GM15510 (cell line): ENCODE data around the gene MOBP.

Experiments
- POLR2A ChIP-seq: IDR thresholded peaks from 3 replicates; pipeline ENCODE4 v1.6.1; 2011; ENCODE audit warnings: borderline replicate concordance; ENCODE audit not compliant: insufficient read length; ENCODE audit errors: extremely low read depth

Gene MOBP

GRCh38 chr3:39445927-39446326, 21.6 kb upstream of the MOBP start:
- no peak for TF ChIP-seq POLR2A

DNA sequence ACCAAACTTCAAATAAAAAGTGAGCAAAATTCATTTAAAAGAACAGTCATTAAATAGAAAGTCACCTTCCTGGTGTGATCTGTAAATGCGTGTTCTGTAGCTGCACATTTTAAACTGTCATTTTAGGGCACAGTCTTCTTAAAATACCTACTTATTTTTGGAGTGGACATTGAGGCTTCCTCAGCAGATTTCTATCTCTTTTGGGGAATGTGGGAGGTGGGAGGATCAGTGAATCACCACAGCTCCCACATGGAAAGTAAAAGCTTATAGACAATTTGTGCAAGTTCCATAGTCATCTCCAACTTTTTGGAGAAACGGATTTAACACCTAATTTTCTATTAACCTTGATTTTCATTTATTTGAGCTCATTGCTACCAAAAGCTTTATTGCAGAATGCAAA, 21.0 kb upstream of the MOBP start:
- TF ChIP-seq POLR2A, result no peak

DNA sequence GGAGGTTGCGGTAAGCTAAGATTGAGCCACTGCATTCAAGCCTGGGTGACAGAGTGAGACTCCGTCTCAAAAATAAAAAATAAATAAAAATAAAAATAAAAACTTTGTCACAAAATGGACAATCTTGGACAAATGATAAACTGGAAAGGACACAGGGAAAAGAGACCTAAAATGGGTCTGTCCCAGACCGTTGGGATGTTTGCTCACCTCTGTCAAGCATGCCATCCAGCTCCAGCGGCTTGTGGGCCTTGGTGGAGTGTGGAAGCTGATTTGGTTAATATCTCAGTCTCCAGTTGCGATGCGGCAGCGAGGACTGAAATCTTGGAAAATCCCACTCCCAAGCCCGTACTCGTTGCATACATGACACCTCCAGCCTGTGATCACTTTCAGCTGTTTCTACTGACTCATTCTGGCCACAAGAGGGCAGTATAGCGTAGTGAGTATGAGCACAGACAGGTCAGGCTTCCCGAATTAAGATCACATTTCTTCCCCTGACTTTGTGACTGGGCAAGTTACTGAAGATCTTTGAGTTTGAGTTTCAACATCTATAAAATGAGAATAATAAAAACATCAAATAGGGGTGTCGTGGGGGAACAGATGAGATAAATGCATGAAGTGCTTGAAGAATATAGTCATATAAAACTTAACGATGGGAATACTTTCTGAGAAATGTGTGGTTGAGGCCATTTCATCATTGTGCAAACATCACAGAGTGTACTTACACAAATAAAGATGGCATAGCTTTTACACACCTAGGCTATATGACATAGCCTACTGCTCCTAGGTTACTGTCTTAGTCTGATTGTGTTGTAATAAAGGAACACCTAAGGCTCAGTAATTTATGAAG, 19.6 kb upstream of the MOBP start:
- no peak for TF ChIP-seq POLR2A

GRCh38 chr3:39448506-39449233, 18.8 kb upstream of the MOBP start:
- TF ChIP-seq POLR2A, result no peak

- no peak for TF ChIP-seq POLR2A
Measured at GRCh38 chr3:39449796-39450195, 17.7 kb upstream of the MOBP start.

DNA sequence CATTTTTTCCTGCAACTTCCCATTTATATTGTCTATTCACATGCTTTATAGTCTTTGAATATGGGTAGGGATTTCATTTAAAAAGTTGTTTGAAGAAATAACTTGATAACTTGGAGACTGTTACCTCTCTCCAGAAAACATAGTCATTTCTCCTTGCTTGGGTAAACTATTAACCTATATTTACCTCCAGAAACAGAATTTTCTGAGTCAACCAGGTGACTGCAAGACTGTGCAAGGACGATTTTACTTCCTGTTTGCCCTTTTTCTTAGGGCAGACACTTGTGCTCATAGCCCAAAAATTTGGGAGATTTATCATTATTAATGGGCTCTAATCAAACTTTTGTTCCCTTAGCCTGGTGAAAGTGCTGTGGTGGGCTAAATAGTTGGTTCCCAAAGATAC, 14.3 kb upstream of the MOBP start:
- no peak for TF ChIP-seq POLR2A

- no peak for TF ChIP-seq POLR2A
Measured at GRCh38 chr3:39454591-39455217, 12.8 kb upstream of the MOBP start.

DNA sequence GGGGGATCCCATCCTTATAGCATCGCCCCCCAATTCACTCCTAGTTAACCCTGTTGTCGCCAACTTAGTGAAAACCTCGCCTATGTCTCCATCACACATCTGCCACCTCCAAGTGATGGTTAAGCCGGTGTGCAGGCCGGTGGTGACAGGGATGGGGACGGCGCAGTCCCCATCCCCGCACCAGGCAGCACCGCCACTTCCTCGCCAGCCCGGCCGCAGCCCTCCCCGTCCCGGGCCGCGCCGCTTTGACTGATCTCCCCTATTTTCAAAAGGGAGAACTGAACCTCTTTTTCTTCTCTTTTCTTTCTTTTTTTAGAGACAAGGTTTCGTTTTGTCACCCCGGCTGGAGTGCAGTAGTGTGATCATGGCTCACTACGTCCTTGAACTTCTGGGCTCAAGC, 11.3 kb upstream of the MOBP start:
- TF ChIP-seq POLR2A, result no peak

DNA sequence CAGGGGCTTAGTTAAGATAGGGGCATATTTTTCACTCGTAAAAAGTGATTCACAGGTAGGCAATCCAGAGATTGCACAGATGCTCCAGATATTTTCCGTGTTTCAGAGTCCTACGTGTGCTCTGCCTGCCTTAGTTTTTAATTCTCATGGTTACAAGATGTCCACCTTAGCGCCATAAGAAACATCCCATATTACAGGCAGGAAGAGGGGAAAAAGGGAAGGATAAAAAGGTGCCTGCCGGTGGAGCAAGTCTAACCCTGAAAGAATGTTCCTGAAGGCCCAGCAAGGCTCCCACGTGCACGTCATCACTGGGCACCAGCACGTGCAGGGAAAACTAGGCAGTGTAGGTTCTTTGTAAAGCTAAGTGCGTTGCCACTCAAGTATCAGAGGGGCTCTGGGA, 10.1 kb upstream of the MOBP start:
- TF ChIP-seq POLR2A, result no peak

GRCh38 chr3:39460677-39461076, 6.8 kb upstream of the MOBP start:
- TF ChIP-seq POLR2A, result no peak

DNA sequence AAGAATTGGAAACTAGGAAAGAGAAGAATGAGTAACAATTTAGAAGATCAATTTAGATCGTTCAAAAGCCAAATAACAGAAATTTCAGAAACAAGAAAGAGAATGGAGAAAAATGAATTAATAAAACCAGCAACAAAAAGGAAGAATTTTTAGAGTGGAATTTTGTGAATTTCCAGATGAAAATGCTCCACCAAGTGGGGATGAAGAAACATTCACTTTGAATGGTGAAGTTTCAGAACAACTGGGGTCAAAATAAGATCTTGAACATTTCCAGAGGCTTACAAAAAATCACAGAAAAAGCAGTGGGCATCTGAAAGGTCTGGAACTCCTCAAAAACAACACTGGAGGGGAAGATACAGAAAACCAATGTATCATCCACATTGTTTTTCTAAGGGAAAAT, 4.2 kb upstream of the MOBP start:
- TF ChIP-seq POLR2A, result no peak

GRCh38 chr3:39466988-39467387, 492 bp upstream of the MOBP start:
- no peak for TF ChIP-seq POLR2A

- no peak for TF ChIP-seq POLR2A
Measured at GRCh38 chr3:39468108-39468436, 592 bp downstream of the MOBP start.

- no peak for TF ChIP-seq POLR2A
Measured at GRCh38 chr3:39469258-39469657, 1.8 kb downstream of the MOBP start.

- no peak for TF ChIP-seq POLR2A
Measured at GRCh38 chr3:39469945-39470344, 2.5 kb downstream of the MOBP start.

DNA sequence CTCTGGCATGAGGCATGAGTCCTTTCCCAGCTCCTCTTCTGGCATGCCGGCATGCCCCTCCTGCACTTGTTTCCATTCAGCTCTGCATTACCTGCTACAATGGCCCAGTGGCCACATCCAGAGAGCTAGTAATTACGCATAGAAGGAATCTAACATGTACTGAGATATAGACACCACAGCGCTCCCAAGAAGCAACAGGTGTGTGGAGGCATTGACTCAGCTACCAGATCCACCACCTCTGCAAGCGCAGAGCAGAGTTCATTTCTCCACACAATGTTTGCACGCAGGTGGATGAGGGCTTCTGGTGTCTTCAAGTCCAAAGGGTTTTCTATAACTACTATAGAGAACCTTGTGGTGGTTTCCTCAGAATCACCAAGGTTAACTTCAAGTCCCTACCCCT, 4.2 kb downstream of the MOBP start:
- no peak for TF ChIP-seq POLR2A
